ENCODE data around the gene HNRNPU.
A peak's percentile ranks its signal among the peaks of the same experiment; 100 is the strongest.
"Not testable (repeated sequence)": the region's sequence is repeated elsewhere in the genome, so short reads cannot be mapped to it uniquely, and the experiment has no call there.

HNRNPU gene

GRCh38 chr1:244839656-244840055 lies 24.7 kb downstream of the HNRNPU start:
- no peak for DNase-seq

DNA sequence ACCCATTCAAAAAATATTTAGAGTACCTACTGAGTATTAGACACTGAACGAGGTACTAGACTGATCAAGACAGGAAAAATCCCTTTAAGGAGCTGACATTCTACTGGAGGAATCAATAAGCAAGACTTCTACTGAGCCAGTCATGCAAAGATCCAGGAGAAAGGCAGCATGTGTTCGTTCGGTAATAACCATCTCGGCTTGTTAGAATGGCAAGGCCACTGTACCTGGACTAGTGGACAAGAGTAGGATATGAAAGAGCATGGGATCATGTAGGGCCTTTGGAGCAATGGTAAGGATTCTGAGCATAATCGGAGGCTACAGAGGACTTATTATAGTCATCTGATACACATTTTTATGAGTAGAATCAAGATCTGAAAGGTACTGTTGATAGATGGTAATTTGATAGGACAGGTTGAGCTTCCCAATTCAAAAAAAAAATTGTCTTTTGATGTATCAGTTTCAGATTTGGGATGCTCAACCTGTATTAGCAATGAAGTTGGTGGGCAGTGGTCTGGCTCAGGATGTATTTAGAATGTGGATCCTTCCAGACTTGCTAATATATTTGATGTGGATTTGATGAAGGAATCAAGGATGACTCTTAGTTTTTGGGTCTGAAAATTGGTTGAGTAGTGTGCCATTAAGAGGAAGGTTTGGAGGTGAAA lies 26.6 kb downstream of the HNRNPU start:
- no peak for DNase-seq

DNA sequence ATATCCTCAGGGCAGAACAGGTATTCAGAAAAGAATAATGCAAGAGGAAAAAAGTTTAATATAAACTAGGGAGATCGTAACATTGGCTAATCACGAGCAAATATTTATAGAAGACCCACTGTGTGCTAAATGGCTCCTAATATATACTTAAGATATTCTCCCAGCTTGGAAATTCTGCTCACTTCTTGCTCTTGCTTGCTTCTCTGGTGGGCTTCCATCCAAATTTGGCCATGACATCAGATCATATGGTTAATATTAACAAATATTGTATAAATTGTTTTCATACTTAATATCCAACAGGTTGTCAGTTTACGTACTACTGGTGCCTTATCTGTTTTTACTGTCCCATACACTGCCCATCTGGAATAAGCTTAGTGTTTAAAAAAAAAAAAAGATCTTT lies 27.8 kb downstream of the HNRNPU start:
- DNase-seq: no peak

DNA sequence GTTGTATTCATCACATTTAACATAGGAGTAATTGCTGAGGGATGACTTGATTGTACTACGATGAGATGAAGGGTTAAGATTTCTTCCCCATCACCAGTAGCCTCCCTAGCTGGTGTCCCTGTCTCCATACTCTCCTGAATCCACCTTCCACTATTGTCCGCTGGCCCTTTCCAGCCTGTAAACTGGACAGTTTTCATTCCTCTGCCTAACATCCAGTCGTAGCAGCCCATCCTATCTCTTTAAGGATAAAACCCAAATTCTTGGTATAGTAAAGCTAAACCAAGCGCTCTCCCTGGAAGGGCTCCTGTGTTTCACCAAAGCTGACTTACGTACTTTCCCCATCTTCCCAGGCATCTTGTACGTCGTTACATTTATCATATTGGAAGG lies 28.2 kb downstream of the HNRNPU start:
- DNase-seq: no peak

DNA sequence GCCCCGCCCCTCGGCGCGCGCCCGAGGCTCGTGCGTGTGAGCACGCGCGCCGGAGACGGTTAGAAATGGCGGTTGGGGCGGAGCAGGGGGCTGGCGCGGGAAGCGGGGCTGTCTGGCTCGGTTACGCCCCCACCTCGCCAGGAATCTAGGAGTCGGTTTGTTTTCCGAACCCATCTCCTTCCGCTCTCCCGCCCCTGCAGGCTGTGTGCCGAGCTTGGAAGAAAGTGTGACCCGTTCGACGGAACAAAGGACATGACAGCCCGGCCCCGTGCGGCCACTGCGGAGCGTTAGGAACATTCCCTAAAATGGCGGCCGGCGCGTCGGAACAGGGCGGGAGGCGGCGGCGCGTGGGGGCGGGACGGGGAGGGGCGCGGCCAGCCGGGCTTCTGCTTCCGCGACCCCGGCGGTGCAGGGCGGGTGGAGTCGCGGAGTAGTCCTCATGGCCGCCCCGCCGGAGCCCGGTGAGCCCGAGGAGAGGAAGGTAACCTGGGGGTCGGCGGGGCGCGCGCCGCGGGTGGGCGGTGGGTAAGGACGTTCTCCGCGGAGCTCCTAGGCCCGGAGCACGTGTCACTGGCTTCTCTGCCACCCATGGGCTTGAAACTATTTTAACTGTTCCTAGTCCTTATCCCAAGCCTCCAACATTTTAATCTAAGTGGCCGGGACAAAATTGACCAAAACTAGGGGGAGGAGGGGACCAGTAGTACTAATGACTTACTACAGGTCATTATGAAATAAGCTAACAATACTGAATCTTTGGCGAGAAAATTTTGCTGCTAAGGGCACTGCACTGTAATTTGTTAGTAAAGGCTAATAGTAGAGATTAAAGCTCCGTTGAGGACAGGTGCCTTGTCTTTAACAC lies 28.8 kb downstream of the HNRNPU start, which contains the start of gene COX20:
Gene COX20 (plus strand): TSS at position 383 of the 859 bp plus-strand sequence. CDS start 57 bp downstream, at position 440.
- DNase-seq: peak; percentile 82 to 99 (median 92)

DNA sequence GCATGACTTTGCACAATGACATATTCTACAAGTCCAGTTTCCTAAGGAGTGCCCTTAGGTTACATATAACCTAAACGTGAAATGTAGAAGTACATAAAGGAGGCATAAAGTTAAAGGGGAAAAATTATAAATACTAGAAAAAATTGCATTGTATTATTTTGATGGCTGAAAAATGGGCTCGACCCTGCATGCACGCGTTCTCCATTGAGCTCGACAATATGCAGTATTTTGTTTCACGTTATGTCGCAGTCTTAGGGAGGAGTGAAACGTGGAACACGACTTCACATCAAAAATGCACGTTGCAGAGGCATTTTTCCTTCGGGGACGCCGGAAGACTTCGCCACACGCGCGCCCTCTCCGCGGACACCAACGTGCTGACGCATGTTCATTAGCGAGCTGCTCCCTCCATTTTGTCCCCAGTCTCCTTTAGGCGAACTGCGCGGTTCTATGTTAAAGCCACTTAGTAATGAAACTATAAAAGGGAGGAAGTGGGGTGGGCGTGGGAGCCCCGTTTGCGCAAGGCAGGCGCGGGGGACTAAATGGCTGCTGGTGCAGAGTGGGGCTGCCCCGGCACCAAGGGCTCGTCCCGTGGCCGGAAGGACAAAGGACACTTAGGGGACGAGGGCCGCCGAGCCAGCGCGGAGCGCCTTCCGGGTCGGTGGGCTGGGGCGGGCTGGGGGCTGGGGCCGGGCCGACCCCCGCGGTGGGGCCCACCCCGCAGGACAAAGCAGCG lies 29.6 kb downstream of the HNRNPU start:
- DNase-seq: peak; percentile 82 to 98 (median 92)

- peak; percentile 25 to 81 (median 54) for DNase-seq
Observed at GRCh38 chr1:244833734-244834542, 30.4 kb downstream of the HNRNPU start.

GRCh38 chr1:244833260-244833659 lies 31.1 kb downstream of the HNRNPU start:
- not testable (repeated sequence) for DNase-seq

- DNase-seq: no peak
Observed at GRCh38 chr1:244830639-244831038, 33.7 kb downstream of the HNRNPU start.

- no peak for DNase-seq
Observed at GRCh38 chr1:244826712-244827111, 37.6 kb downstream of the HNRNPU start.

DNA sequence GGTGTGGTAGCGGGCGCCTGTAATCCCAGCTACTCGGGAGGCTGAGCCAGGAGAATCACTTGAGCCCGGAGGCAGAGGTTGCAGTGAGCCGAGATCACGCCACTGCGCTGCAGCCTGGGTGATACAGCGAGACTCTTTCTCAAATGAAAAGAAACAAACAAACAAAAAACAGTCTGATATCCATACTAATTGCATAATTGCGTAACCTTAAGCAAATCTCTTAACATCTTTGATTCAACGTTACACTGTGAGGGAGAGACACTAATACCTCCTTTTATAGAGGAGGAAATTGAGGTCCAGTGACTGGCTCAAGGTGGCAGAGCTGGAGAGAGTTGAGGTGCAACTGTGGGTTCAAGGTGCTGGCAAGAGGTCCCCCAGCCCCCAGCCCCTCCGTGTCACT lies 41.5 kb downstream of the HNRNPU start:
- no peak for DNase-seq

DNA sequence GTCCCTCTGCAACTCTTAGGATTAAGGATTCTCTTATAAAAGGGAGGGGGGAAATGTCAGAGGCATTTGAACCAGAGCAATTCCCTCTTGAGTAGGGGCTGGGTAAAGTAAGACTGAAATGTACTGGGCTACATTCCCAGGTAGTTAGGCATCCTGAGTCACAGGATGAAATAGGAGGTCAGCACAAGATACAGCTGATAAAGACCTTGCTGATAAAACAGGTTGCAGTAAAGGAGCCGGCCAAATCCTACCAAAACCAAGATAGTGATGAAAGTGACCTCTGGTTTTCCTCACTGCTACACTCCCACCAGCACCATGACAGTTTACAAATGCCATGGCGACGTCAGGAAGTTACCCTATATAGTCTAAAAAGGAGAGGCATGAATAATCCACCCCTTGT lies 43.2 kb downstream of the HNRNPU start:
- DNase-seq: no peak

DNA sequence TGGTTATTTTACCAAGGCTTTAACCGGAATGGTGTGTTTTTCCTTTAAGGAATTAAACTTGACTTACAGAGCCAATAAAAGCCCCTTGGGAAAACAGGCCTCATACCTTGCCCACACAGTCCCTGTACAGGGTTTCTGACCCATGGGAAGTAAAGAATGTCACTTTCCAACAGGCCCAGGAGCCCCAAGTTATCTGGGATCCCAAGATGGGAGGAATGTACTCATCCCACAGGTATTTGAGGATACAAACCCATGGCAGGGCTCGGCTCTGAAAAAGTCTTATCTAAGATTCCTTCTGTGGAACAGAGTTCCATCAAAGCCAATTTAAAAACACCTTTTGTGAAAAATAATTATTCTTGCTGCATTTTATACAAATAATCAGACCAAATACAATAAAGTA lies 44.2 kb downstream of the HNRNPU start:
- no peak for DNase-seq

GRCh38 chr1:244817415-244817894 lies 46.9 kb downstream of the HNRNPU start:
- no peak for DNase-seq

DNA sequence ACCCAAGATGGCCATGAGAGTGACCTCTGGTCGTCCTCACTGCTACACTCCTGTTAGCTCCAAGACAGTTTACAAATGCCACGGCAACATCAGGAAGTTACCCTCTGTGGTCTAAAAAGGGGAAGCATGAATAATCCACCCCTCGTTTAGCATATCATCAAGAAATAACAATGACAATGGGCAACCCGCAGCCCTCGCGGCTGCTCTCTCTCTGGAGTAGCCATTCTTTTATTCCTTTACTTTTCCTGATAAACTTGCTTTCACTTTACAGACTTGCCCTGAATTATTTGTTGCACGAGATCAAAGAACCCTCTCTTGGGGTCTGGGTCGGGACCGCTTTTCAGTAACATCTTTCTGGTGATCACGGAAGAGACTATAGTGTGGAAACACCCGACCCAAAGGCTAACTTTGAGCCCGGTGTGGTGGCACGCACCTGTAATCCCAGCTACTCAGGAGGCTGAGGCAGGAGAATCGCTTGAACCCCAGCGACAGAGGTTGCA lies 48.7 kb downstream of the HNRNPU start:
- no peak for DNase-seq

DNA sequence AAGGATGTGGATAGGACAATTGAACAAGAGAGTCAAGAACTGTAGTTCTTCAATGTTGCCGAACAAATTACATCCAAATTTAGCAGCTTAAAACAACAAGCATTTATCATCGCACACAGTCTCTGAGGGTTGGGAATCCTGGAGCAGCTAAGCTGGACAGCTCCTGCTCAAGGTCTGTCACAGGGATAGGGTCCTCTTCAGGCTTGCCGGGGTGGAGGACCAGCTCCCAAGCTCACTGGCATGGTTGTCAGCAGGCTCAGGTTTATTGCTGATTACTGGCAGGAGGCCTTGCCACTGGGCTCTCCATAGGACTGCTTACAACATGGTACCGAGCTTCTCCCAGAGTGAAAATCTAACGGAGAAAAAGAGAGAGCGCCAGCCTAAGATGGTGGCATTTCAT lies 51.0 kb downstream of the HNRNPU start:
- DNase-seq: no peak

DNA sequence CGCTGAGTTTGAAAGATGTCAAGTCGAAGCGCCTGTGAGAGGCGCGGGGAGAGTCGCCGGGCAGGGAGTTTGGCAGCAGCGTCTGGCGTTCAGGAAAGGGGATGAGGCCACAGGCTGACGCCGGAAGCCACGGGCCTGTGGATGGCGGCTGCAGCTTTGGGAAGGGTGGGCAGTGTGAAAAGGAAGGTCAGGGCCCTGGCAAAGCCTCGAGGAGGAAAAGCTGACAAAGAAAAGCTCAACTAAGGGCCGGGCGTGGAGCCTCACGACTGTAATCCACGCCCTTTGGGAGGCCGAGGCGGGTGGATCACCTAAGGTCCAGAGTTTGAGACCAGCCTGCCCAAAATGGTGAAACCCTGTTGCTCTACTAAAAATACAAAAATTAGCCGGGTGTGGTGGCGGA lies 54.1 kb downstream of the HNRNPU start:
- no peak for DNase-seq

DNA sequence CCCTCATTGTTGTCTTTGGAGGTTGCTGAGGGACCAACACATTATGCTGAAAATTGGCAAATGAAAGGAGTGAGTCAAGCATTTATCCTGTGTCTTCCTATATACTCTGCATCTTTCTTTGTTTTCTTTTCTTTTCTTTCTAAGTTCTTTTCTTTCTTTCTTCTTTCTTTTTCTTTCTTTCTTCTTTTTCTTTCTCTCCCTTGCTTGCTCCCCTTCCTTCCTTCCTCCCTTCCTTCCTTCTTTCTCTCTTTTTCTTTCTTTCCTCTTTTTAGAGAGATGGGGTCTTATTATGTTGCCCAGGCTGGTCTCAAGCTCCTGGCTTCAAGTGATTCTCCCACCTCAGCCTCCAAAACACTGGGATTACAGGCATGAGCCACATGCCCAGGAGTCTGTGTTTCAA lies 57.2 kb downstream of the HNRNPU start:
- DNase-seq: no peak

- DNase-seq: no peak
Observed at GRCh38 chr1:244804841-244805240, 59.5 kb downstream of the HNRNPU start.

GRCh38 chr1:244802556-244803239 lies 61.6 kb downstream of the HNRNPU start:
- DNase-seq: no peak

GRCh38 chr1:244802041-244802440 lies 62.3 kb downstream of the HNRNPU start:
- no peak for DNase-seq

GRCh38 chr1:244801246-244801645 lies 63.1 kb downstream of the HNRNPU start:
- peak in 5 of 6 experiments; percentile 13 to 54 (median 46) for DNase-seq
